C4-2B (cell line): ENCODE measurements around the gene ATAD3C.
"Not testable (repeated sequence)": the region's sequence is repeated elsewhere in the genome, so short reads cannot be mapped to it uniquely, and the experiment has no call there.

ENCODE experiments used
- H3K27ac ChIP-seq: fragments of 450-650 bp; 2 replicates; pipeline ENCODE4 v1.5.1; 2017
- ZFX ChIP-seq: fragments of 450-650 bp; IDR thresholded peaks from 2 replicates; pipeline ENCODE4 v1.6.1; 2017
- TF ChIP-seq, protein P1 (sequence below): fragments of 450-650 bp; conservative IDR thresholded peaks from 2 replicates; pipeline ENCODE4 v1.5.1; 2017; ENCODE audit warnings: mild to moderate bottlenecking

ATAD3C gene

GRCh38 chr1:1460540-1461130, 11.1 kb downstream of the ATAD3C start:
- H3K27ac ChIP-seq, result no peak overlapping the region
- TF ChIP-seq ZFX, result no peak
- TF ChIP-seq, protein P1, sequence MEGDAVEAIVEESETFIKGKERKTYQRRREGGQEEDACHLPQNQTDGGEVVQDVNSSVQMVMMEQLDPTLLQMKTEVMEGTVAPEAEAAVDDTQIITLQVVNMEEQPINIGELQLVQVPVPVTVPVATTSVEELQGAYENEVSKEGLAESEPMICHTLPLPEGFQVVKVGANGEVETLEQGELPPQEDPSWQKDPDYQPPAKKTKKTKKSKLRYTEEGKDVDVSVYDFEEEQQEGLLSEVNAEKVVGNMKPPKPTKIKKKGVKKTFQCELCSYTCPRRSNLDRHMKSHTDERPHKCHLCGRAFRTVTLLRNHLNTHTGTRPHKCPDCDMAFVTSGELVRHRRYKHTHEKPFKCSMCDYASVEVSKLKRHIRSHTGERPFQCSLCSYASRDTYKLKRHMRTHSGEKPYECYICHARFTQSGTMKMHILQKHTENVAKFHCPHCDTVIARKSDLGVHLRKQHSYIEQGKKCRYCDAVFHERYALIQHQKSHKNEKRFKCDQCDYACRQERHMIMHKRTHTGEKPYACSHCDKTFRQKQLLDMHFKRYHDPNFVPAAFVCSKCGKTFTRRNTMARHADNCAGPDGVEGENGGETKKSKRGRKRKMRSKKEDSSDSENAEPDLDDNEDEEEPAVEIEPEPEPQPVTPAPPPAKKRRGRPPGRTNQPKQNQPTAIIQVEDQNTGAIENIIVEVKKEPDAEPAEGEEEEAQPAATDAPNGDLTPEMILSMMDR, result no peak

GRCh38 chr1:1461721-1462317, 12.3 kb downstream of the ATAD3C start:
- no peak overlapping the region for H3K27ac ChIP-seq
- no peak for TF ChIP-seq ZFX
- TF ChIP-seq, protein P1, result no peak

GRCh38 chr1:1462318-1462966, 13.0 kb downstream of the ATAD3C start:
- H3K27ac ChIP-seq, result no peak overlapping the region

DNA sequence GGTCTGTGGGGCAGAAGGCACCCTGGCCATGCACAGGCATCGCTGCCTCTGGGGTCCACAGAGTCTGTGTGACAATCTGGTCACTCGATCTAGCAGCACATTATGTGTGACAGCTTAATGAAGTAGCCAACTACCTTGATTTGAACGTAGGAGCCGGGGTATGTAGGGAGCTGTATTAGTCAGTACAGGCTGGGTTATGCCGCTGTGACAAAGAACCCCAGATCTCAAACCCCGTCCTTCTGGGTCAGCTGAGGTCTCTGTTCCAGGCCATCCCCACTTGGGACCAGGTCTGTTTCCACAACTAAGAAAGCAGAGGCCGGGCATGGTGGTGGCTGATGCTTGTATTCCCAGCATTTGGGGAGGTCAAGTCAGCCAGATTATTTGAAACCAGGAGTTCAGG, 13.8 kb downstream of the ATAD3C start:
- TF ChIP-seq, protein P1, result no peak
- TF ChIP-seq ZFX, result no peak
- no peak overlapping the region for H3K27ac ChIP-seq

More at GRCh38 chr1:1462318-1462966, 13.0 kb downstream of the ATAD3C start:
- TF ChIP-seq, protein P1, result no peak
- no peak for TF ChIP-seq ZFX

- not testable (repeated sequence) for H3K27ac ChIP-seq
These were observed 18.9 kb downstream of the ATAD3C start for GRCh38 chr1:1468196-1468985.

DNA sequence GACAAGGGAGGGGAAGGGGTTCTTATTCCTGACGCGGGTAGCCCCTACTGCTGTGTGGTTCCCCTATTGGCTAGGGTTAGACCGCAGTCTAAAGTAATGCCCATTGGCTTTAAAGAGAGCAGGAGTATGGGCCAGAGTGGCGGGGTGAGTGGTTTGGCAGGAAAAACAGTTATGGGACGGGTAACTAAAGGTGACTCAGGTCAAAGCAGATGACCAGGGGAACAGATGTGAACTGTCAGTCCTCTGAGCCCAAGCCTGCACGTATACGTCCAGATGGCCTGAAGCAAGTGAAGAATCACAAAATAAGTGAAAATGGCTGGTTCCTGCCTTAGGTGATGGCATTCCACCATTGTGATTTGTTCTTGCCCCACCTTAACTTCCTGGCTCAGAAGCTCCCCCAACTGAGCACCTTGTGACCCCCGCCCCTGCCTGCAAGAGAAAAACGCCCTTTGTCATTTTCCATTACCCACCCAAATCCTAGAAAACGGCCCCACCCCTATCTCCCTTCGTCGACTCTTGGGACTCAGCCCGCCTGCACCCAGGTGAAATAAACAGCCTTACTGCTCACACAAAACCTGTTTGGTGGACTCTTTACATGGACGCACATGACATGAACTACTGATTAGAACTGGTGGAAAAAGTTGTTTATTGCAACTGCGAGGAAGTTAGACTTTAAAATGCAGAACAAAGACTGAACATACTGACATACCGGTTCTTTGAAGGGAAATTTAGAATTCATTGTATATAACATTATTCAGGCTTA, 21.3 kb downstream of the ATAD3C start:
- TF ChIP-seq, protein P1, result no peak
- peak overlapping the region; percentile 73 for H3K27ac ChIP-seq

- peak within 1 kb of the TSS; percentile 73 for H3K27ac ChIP-seq
- TF ChIP-seq ZFX, result no peak
- TF ChIP-seq, protein P1, result no peak
These were observed 22.0 kb downstream of the ATAD3C start, which contains the start of gene ATAD3B for GRCh38 chr1:1471389-1472052. Gene ATAD3B, plus strand, starts transcription at chr1:1471765. Its CDS starts 120 bp downstream, at chr1:1471885.

GRCh38 chr1:1472053-1472876, 22.8 kb downstream of the ATAD3C start:
- peak overlapping the region; percentile 73 for H3K27ac ChIP-seq

- H3K27ac ChIP-seq, result not testable (repeated sequence)
These were observed 26.5 kb downstream of the ATAD3C start for GRCh38 chr1:1476011-1476410.
